ENCODE measurements around the gene POLR1A.

Gene POLR1A

DNA sequence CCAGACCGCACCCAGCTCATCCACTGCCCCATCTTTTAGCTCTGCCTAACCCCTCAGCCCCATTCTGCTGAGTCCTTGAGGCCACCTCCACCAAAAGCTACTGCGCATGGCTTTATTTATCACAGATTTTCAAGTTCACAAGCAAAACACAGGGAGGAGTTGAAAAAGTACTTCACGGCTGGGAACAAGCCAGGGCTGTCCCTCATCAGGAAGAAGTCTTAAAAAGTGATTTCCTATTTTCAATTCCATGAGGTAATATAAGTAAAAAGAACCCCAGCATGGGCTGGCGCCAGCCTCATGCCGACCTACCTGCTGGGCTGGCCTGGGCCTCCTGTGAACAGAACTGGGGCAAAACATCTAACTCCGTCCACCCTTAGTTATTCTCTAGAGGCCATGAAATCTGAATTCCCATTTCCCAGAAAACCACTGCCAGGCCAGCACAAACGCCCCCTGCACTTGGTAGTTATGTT is 69.0 kb downstream of the POLR1A start:
- no peak for DNase-seq

DNA sequence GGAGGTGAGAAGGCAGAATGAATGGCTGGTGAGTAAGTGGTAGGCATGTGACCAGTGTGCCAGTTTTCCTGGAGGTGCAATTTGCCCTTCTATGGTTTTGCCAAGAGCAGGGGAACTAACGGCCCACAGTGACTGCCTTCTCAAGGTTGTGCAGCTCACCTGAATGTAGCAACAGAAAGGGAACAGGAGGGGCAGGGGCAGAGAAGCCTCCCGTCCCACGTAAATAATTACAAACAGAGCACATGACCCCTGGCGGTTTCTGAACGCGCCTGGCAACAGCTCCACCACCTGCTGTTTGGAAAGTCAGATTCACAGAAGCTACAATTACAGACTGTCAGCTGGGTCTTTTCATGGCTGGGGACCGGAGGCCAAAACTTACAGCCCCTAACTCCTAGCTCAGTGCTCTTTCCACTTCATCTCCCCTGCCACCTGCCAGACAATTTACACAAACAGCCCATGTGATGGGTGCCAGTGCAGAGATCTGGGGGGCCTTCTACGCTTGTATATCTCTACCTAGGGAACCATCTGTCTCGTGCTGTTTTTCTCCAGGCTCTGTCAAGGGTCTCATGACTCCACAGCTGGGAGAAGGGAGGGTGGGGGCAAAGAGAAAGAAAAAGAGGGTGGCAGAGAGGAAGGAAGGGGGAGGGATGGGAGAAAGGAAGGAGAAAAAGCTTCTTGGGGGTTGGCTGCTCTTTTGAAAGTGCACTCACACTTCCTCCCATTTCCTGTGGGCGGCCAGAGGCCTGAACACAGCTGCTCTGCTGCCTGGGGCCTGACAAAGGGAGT is 69.6 kb downstream of the POLR1A start:
- DNase-seq: no peak

DNA sequence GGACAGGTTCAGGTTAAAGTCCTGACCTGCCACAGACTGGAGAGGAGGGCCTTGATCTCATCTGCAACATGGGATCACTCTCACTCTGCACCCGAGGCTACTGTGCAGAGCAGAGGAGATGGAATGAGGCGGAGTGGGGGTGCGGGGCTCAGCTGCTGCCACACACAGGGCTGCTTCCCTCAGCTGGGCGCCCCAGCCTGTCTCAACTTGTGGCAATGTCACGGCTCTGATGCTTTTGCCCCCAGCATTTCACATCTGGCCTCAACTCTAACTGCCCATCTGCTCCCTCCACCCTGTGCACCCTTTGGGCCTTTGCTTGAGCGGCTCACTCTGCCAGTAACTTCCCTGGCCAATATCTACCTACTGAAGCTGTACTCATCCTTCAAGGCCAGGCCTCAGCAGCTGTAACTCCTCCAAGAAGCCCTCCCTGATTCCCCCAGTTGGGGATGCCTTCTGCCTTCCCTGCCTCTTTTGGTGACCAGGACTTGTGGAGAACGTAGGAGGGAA is 70.3 kb downstream of the POLR1A start:
- DNase-seq: no peak

DNA sequence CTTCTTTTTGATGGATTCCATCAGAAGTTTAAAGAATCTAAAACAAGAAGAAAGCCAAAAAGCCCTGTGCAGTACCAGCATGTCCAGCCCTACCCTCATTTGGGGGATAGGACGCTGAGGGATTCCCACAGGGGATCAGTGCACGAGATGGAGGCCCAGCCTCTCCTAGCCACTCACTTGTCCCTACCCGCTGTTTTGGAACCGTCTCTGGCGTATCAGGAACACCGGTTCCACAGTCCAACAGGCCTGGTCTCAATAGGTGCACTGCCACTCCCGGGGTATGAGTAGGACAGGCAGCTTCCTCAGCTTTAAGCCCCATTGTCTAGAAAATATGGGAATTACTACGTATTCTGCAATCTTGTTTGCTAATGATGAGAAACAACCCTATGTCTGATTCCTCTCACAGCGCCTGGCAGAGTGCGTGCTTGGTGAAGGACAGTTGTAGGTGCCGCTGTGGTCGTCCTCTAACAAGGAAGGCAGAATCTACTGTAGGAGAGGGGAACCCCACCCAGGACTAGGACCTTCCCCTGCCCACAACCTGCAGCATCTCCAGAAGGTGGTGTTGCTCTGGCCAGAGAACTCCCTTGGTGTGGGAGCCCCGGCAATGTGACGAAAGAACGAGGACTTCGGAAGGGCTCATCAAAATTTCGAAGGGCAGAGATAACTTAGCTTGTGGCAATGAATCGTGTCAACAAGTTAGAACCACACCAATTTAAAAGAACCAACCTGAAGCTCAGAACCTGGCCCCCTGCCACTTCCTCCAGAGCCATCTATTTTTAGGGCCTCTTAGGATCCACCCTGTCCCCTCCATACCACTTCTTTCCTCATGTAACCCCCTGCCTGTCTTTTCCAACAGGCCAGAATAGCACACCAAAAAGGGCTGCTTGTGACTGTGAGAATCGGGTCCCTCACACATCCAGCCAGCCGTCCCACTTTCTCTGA is 71.7 kb downstream of the POLR1A start:
- no peak for DNase-seq

DNA sequence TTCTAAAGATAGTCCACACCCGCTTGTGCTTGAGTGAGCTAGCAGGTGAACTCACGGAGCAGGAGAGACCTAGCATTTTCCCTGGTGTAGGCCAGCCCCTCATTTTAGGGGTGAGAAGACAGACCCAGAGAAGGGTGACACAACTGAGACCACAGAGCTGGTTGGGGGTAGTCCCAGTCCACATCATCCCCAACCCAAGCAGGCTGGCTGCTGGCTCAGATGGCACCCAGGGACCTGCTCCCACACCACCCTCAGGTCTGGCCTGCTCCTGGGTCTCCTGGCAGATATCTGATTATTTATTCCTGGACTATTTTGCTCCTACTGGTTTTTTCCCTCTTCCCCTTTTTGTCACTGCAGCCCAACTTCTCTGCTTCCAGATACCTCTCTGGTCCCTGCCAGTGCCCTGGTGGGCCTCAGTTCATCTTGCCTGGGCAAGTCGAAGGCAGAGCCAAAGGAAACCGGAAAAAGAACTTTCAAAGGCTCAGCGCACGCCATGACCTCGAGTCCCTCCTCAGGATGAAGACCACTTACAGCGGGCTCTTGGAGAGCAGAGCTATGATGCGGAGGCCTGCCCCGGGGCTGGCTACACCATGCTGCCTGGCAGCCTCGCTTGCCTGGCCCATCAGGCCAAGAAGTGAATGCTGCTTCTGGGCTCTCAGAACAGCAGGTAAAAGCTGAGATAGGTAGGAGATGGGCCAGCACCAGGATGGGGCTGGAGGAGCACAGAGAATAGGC is 72.7 kb downstream of the POLR1A start:
- DNase-seq: no peak

DNA sequence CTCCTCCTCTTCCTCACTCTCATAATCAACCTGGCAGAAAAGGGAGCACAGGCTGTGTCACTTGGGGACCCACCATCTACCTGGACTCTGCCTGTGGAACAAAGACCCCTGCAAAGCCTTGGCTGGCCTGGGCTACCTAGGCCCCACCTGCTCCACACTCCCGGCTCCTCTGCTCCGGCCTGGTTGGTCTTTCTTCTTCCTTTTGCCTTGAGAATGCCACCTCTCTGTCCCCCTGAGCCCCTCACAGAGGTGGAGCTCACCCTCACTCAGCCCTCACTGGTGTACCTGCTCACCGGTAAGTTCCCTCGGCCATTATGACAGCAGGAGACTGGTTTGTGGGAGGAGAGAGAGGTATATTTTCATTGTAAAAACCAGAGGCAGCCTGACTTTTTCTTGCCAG is 74.1 kb downstream of the POLR1A start:
- no peak for DNase-seq

DNA sequence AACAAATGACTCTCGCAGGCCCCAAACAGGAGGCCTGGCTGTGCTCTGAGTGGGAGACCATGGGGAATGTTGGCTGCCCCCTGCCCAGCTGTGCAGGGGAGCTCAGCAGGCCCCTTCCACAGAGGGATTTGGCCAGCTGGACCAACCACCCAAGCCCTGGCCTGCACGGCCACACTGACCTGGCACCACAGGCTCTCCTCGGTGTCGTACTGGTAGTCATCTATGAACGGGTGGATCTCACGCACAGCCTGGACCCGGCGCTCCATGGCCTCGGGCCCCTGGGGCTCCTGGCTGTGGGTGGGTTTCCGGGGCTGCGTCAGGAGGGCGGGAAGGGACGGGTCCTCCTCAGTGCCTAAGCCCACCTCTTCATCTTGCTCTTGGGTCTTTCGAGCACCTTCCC is 74.5 kb downstream of the POLR1A start:
- DNase-seq: no peak

DNA sequence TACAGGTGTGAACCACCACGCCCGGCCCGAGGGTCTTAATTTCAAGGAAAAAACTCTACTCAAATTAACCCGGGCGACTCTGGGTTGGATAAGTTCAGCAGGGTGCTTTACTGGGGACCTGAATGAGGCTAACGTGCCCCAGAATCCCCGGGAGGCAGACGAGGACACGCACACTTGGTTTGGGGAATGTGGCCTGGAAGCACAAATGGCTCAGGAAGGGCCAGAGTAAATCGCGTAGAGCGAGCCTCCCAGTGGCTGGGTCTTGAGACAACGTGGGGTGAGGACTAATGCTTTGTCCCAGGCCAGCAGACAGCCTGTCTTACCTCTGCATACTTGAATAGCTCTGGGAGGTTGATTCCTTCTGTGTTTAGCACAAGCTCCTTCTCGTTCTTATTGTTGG is 75.8 kb downstream of the POLR1A start:
- DNase-seq: no peak

DNA sequence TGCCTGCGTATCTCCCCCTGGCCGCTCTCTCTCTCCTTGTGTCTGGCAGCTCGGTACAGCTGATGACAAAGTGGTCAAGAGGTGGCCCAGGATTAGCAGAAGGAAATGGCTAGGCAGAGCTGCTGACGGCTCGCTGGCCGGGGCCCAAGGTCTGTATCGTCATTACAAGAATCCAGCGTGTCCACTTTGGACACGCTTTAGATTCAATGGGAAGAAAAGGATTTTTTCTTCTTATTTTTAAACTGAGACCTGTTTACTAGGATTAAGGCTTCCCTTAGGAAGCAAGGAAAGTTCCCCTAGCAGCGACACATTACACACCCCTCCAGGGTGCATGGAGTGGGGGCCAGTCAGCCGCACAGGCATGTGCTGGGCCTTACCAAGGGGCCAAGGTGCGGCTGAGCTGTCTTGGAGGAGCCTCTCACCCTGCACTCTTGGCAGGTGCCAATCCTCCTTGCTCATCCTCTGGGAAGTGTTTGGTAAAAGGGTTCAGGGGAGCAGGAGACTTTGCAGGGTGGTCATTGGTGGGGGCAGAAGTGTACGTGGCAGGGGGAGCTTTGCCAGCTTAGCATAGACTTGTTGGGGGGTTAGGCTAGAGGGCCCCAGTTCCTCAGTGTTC is 76.8 kb downstream of the POLR1A start:
- DNase-seq: no peak

DNA sequence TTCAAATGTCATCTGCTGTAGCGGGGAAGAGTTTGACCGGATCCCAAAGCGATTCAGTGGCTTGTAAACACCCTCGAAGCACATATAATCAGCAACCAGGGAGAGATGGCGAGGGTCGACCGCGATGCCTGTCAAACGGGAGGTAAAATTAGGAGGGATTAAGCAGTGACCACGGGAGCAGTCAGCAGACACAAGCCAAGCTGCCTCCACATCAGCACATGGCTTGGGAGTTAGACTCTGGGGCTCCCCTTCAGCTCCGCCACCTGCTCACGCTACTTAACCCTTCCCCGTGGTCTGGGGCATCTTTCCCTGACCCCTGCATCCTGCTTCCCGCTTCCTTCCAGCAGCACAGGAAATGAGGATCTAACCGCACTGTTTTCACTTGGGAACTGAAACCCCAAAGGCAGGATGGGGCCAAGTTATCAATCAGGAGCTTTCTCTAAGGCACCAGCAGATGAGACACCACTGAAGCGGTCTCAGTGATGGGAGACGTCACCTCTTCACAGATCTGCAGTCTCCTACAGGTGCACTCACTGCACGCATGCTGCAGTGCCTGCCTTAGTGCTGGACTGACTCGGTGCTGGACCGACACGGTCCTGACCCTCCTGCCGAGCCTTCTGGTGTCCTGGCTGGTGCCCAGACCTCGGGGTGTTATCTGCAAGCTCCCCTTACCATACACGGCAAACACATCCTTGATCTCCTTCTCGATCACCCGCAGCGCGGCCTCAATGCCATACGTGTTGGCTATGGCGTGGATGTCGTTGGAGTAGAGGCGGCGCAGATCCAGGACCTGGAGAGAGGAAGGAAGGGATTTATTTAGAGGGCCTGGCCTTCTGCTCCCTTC is 77.5 kb downstream of the POLR1A start:
- no peak for DNase-seq

DNA sequence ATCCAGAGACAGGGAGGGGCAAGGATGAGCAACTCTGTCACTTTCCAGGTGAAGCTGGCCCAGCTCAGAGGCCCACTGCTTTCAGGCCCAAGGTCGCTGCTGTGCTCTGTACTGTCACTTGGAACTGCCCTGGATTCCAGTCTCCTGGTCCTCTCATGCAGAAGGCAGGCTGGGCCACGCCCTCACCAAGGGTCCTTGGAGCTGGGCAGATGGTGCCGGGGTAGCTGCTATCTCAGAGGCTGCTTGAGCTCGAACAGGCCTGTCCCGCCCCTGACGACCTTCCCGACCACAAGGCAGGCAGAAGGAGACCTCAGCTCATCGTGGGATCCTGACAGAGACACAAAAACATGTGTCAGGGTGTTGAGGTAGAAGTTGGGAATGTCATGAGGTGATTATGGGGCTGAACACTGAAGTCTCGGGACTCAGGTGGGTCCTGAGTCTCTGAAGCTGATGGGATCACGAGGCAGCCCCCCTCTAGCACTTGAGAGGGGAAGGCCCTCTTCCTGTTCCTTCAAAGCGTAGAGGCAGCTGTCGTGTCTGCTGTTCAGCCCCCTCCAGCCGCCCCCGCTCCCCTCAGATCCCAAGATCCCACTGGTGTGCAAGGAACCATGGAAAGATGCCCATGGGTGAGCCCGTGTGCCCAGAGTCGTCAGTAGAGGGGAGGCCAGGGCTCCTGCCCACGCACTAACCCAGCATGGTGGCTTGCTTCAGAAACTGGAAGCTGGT is 78.3 kb downstream of the POLR1A start:
- no peak for DNase-seq

DNA sequence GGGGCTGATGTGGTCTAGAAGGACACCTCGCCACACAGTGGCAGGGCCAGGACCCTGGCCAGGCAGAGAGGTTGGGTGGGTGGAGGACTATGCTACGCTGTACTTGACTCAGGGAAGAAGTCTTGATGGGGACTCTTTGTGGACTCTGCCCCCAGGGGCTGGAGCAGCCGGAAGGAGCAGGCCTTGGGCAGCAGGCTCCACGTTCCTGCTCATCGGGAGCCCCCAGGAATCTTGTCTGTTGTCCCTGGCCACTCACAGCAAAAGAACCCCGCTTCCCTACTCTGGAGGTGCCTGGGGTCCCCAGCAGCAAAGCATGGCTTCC is 79.0 kb downstream of the POLR1A start:
- DNase-seq: no peak

DNA sequence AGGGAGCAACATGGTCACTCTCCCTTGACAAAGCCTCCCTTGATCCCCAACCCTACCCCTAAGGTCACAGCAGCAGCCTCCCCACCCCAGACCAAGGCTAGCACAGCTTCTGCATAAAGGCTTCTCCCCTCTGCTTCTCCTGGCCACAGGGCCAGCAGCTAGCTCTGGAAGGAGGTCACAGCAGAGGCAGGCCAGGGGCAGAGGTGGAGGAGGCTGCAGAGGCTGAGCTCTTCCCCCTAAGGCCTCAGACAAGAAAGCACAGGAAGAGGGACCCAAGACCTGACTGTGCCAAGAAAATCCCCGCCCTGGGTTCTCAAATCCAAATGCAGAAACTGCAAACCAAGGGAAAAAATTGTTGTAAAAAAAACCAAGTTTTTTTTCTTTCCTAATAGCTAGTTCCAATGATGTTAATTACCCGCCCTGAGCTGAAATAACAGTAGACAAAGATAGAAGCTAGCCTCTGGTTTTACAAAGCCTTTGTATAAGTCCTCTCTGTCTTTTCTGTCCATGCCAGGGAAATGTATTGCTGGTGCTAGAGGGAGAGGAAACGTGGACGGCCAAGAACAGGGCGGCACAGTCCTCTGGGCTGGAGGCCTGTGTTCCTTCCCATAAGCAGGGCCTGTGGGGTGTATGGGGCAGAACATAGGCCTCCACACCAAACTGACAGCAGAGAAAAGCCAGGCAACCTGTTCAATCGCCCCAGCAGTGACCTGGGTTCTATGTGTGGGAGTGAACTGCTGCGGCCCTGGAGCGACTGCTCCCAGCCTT is 79.5 kb downstream of the POLR1A start:
- no peak for DNase-seq

DNA sequence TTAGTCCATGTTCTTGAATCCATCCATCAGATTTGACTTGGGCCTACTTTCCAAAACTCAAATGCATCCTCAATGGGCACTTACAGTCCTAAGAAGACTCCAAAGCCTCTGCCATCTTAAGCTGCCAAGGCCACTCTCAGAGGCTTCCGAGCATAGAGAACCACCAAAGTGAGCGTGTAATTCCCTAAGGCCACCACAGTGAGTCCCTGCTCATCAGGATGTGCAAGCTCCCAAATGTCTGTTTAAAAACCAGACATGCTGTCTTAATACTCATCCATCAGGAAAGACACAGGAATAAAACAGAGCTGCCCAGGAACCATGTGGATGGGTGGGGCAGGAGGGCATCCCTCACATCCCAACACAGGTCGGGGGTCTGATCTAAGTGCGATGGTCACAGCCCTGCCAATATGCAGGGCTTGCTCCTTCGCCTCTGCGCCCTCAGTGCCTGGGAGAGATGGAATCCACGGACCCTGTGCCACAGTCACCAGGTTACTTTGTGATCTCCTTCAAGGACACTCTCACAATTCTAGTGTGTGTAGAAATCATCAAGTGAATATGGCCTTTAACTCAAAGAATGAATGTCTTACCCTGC is 80.4 kb downstream of the POLR1A start:
- peak in 1 of 2 experiments; percentile 16 for DNase-seq

DNA sequence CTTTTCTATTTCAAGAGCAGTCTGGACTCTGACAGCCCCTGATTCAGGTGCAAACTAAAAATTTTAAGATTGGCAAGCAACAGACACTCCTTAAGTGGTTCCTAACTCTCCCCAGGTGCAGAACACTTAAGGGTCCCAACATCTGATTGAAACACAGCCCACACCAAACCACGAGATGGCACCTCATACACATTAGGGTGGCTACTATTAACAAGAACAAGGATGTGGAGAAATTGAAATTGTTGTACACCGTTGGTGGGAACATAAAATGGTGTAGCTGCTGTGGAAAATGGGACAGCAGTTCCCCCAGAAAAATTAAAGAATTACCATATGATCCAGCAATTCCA is 82.3 kb downstream of the POLR1A start:
- no peak for DNase-seq

DNA sequence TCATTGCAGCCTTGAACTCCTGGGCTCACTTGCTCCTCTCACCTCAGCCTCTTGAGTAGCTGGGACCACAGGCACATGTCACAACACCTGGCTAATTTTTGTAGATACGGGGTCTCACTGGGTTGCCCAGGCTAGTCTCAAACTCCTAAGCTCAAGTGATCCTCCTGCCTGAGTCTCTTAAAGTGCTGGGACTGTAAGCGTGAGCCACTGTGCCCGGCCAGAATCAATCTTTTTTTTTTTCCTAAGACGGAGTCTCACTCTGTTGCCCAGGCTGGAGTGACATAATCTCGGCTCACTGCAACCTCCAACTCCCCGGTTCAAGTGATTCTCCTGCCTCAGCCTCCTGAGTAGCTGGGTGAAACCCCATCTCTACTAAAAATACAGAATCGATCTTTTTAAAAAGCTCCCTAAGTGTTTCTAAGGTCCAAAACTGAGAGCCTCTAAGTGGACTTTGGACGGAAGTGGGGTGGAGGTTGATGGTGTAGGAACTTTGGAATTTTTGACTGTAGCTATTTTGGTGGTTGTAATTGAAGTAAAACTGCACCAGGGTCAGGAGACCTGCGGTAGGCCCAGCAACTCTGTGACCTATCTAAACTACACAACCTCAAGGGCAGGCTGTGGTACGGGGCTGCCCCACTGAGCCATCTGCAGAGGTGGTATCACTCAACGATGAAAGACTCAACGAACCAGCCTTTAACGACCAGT is 82.9 kb downstream of the POLR1A start:
- no peak for DNase-seq

DNA sequence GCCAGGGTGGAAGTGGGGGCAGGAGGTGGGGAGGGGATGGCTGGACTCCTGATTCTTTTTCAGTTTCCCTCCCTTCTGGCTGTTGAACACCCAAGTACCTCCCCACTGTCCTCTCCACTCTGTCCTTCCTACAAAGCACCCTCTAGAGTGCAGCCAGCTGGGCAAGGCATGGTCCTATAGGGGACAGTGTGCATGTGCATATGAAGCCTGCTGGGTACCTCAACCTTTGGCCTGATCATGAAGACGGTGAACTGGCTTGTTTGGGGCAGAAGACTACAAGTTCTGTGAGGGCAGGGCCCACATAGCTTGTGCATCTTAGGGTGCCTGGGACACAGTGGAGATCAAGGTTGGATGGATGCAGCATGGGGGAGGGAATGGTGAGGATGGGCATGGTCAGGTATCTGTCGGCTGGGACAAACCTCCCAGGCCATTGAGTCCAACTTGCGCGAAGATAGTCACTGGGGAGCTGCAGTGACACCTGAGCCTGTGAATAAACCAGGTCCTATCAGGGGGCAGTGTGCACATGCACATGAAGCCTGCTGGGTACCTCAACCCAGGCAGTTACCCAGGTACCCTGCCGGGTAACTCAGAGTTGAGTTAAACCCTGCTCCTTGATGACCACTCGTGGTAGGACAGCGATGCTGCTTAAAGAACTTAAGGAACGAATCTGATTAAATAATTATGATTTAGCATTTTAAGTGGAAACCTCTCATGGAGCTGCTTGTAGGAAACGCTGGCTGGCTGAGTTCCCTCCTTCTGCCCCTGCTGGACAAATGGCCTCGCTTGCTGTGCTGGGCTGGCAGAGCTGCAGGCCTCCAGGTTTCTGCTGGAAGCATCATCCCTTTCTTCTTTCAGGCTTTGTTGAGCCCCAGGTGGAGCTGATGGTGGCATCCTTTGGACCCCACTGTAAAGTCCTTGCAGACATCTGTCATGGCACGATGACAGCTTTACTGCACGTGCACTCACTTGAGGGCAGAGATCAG is 84.0 kb downstream of the POLR1A start:
- DNase-seq: no peak

DNA sequence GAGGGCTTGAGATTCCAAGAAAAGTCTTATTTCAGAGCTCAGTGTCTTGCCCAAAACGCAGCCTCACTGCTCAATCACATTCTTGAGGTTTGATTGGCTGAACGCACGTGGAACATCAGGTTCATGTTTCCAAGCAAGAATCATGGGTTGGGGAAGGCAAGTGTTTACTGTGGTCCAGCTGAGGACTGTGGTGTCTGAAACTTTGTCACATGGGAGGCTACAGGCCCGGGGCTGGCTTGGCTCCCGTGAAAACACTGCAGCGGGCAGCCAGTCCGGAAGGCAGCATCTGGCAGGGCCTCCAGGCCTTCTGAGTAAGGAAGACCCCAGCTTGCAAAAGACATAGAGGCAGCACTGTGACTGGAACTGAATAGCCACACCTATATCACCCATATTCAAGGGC is 84.7 kb downstream of the POLR1A start:
- no peak for DNase-seq

Data from SW 1271 (cell line).